ENCODE data around the gene KIF9. TPM values are rescaled to one million over a fixed set of nuclear protein-coding genes. Genes with fewer than 3 reads are reported as not detected.
"Not testable (repeated sequence)": the region's sequence is repeated elsewhere in the genome, so short reads cannot be mapped to it uniquely, and the experiment has no call there.

Gene KIF9
- total RNA-seq, 2 experiments from 2014 or later, result 4.5 TPM

GRCh38 chr3:47259114-47259513, 23.5 kb downstream of the KIF9 start:
- no peaks in the 10 kb centered on the region for H3K36me3 Mint-ChIP-seq
- H3K4me3 Mint-ChIP-seq, result no peak overlapping the region
- H3K4me1 Mint-ChIP-seq, result no peaks in the 10 kb centered on the region
- POLR2A ChIA-PET, result no interaction called here
- H3K27me3 Mint-ChIP-seq, result no peaks in the 10 kb centered on the region
- no peaks in the 10 kb centered on the region for H3K9me3 Mint-ChIP-seq
- no peak for DNase-seq
- no peak for ATAC-seq (ENCODE audit: low read depth)
- no peak overlapping the region for H3K27ac Mint-ChIP-seq

- H3K27ac Mint-ChIP-seq; ATAC-seq (ENCODE audit: low read depth); H3K4me3 Mint-ChIP-seq; DNase-seq; H3K36me3 Mint-ChIP-seq; H3K27me3 Mint-ChIP-seq; H3K9me3 Mint-ChIP-seq; H3K4me1 Mint-ChIP-seq; POLR2A ChIA-PET: not testable (repeated sequence)
Observed at GRCh38 chr3:47256331-47256730, 26.3 kb downstream of the KIF9 start.

GRCh38 chr3:47251689-47252088, 30.9 kb downstream of the KIF9 start:
- H3K4me3 Mint-ChIP-seq, result no peak overlapping the region
- H3K27me3 Mint-ChIP-seq, result no peaks in the 10 kb centered on the region
- H3K4me1 Mint-ChIP-seq, result no peaks in the 10 kb centered on the region
- no peak overlapping the region for H3K27ac Mint-ChIP-seq
- no peak for DNase-seq
- ATAC-seq (ENCODE audit: low read depth), result no peak
- POLR2A ChIA-PET, result no interaction called here
- H3K9me3 Mint-ChIP-seq, result no peaks in the 10 kb centered on the region
- no peaks in the 10 kb centered on the region for H3K36me3 Mint-ChIP-seq

- H3K9me3 Mint-ChIP-seq; H3K4me1 Mint-ChIP-seq; ATAC-seq (ENCODE audit: low read depth); DNase-seq; H3K36me3 Mint-ChIP-seq; H3K27ac Mint-ChIP-seq; POLR2A ChIA-PET; H3K4me3 Mint-ChIP-seq; H3K27me3 Mint-ChIP-seq: not testable (repeated sequence)
Observed at GRCh38 chr3:47251085-47251484, 31.5 kb downstream of the KIF9 start.

GRCh38 chr3:47250309-47251060, 32.1 kb downstream of the KIF9 start:
- Mint-ChIP-seq H3K36me3 (no peaks in the 10 kb centered on the region), H3K27ac (no peak overlapping the region), H3K4me3 (no peak overlapping the region), H3K27me3 (no peaks in the 10 kb centered on the region), H3K9me3 (no peaks in the 10 kb centered on the region), H3K4me1 (no peaks in the 10 kb centered on the region)
- POLR2A ChIA-PET, result no interaction called here
- DNase-seq, result no peak
- ATAC-seq (ENCODE audit: low read depth), result no peak

- no peak overlapping the region for H3K4me3 Mint-ChIP-seq
- no peak overlapping the region for H3K27ac Mint-ChIP-seq
Observed at GRCh38 chr3:47247131-47248064, 35.2 kb downstream of the KIF9 start.

GRCh38 chr3:47245271-47245670, 37.3 kb downstream of the KIF9 start:
- no peaks in the 10 kb centered on the region for H3K27me3 Mint-ChIP-seq
- H3K4me1 Mint-ChIP-seq, result peaks cover 4% of the 10 kb centered on the region
- no peak overlapping the region for H3K4me3 Mint-ChIP-seq
- no peak overlapping the region for H3K27ac Mint-ChIP-seq
- DNase-seq (no peak), ATAC-seq (ENCODE audit: low read depth) (no peak)
- H3K36me3 Mint-ChIP-seq, result no peaks in the 10 kb centered on the region
- H3K9me3 Mint-ChIP-seq, result no peaks in the 10 kb centered on the region
- POLR2A ChIA-PET, result no interaction called here

More at GRCh38 chr3:47247131-47248064, 35.2 kb downstream of the KIF9 start:
- H3K27me3 Mint-ChIP-seq, result no peaks in the 10 kb centered on the region
- H3K9me3 Mint-ChIP-seq, result no peaks in the 10 kb centered on the region
- POLR2A ChIA-PET, result no interaction called here
- no peak for ATAC-seq (ENCODE audit: low read depth)
- DNase-seq, result no peak
- H3K4me1 Mint-ChIP-seq, result peaks cover 4% of the 10 kb centered on the region
- H3K36me3 Mint-ChIP-seq, result no peaks in the 10 kb centered on the region

GRCh38 chr3:47244531-47245100, 38.0 kb downstream of the KIF9 start:
- ATAC-seq (ENCODE audit: low read depth) (no peak), DNase-seq (no peak)
- Mint-ChIP-seq H3K4me1 (peaks cover 4% of the 10 kb centered on the region), H3K9me3 (no peaks in the 10 kb centered on the region), H3K27ac (no peak overlapping the region), H3K4me3 (no peak overlapping the region), H3K27me3 (no peaks in the 10 kb centered on the region), H3K36me3 (no peaks in the 10 kb centered on the region)
- POLR2A ChIA-PET, result no interaction called here

- Mint-ChIP-seq H3K36me3 (no peaks in the 10 kb centered on the region), H3K27me3 (no peaks in the 10 kb centered on the region), H3K9me3 (no peaks in the 10 kb centered on the region), H3K4me1 (peaks cover 4% of the 10 kb centered on the region), H3K4me3 (no peak overlapping the region), H3K27ac (no peak overlapping the region)
- ATAC-seq (ENCODE audit: low read depth) (no peak), DNase-seq (no peak)
- POLR2A ChIA-PET, result no interaction called here
Observed at GRCh38 chr3:47243419-47244147, 39.0 kb downstream of the KIF9 start.

GRCh38 chr3:47239929-47240328, 42.7 kb downstream of the KIF9 start:
- H3K27ac Mint-ChIP-seq, result no peak overlapping the region
- no peaks in the 10 kb centered on the region for H3K36me3 Mint-ChIP-seq
- no peaks in the 10 kb centered on the region for H3K4me1 Mint-ChIP-seq
- ATAC-seq (ENCODE audit: low read depth) (no peak), DNase-seq (no peak)
- H3K27me3 Mint-ChIP-seq, result no peaks in the 10 kb centered on the region
- POLR2A ChIA-PET, result no interaction called here
- H3K4me3 Mint-ChIP-seq, result no peak overlapping the region
- H3K9me3 Mint-ChIP-seq, result no peaks in the 10 kb centered on the region

GRCh38 chr3:47238017-47238416, 44.6 kb downstream of the KIF9 start:
- Mint-ChIP-seq H3K4me1 (no peaks in the 10 kb centered on the region), H3K4me3 (no peak overlapping the region), H3K36me3 (no peaks in the 10 kb centered on the region), H3K9me3 (no peaks in the 10 kb centered on the region), H3K27ac (no peak overlapping the region), H3K27me3 (no peaks in the 10 kb centered on the region)
- POLR2A ChIA-PET, result no interaction called here
- ATAC-seq (ENCODE audit: low read depth) (no peak), DNase-seq (no peak)

GRCh38 chr3:47228088-47228487, 54.5 kb downstream of the KIF9 start:
- Mint-ChIP-seq H3K4me1 (peaks cover 8% of the 10 kb centered on the region), H3K9me3 (no peaks in the 10 kb centered on the region), H3K27me3 (no peaks in the 10 kb centered on the region), H3K4me3 (no peak overlapping the region), H3K36me3 (no peaks in the 10 kb centered on the region), H3K27ac (no peak overlapping the region)
- DNase-seq, result no peak
- no peak for ATAC-seq (ENCODE audit: low read depth)
- POLR2A ChIA-PET, result no interaction called here

- Mint-ChIP-seq H3K27me3 (no peaks in the 10 kb centered on the region), H3K36me3 (no peaks in the 10 kb centered on the region), H3K4me3 (no peak overlapping the region), H3K27ac (no peak overlapping the region), H3K9me3 (no peaks in the 10 kb centered on the region), H3K4me1 (peaks cover 8% of the 10 kb centered on the region)
- POLR2A ChIA-PET, result no interaction called here
- ATAC-seq (ENCODE audit: low read depth), result no peak
- no peak for DNase-seq
Observed at GRCh38 chr3:47227678-47228077, 54.9 kb downstream of the KIF9 start.
